ENCODE data around the gene C14orf132. TPM values are rescaled to one million over a fixed set of nuclear protein-coding genes. Genes with fewer than 3 reads are reported as not detected.

The C14orf132 gene
- total and polyA plus RNA-seq, 10 of the 15 experiments (the other 5 are each of a cell fraction or from before 2014, with no cell fraction given) = under 0.01 to 1.2 (median 0.03) TPM; not detected in 2

- Histone ChIP-seq H3K36me3 (ENCODE audit: control insufficient read depth in 2 of 2, insufficient read depth in 2 of 2, low read length in 1 of 2) (no peaks in the 10 kb centered on the region), H2AFZ (ENCODE audit: control insufficient read depth, low read depth, low read length) (peak overlapping the region; percentile 31), H3K9ac (ENCODE audit: control insufficient read depth, insufficient read depth, low read length) (no peak overlapping the region), H3K9me3 (replicated peaks; ENCODE audit: control insufficient read depth, insufficient read depth, low read length) (no peaks in the 10 kb centered on the region), H4K20me1 (ENCODE audit: control insufficient read depth, insufficient read depth) (no peaks in the 10 kb centered on the region), H3K27ac (ENCODE audit: control insufficient read depth, insufficient read depth) (no peak overlapping the region; the same call in 1 of the 2 replicates), H3K4me2 (ENCODE audit: control insufficient read depth, insufficient read depth) (no peak overlapping the region), H3K4me1 (ENCODE audit: control insufficient read depth, insufficient read depth, low read length) (peaks cover 7% of the 10 kb centered on the region), H3K4me3 (no peak overlapping the region), H3K27me3 (replicated peaks in 1 of 2; ENCODE audit: control insufficient read depth in 2 of 2, insufficient read depth in 2 of 2, low read length in 1 of 2) (peaks cover 0 to 6% of the 10 kb centered on the region in 2 experiments; a peak in 1 of 4 replicates), H3K79me2 (ENCODE audit: control insufficient read depth, insufficient read depth, low read length) (no peaks in the 10 kb centered on the region)
- ATAC-seq (peak; percentile 27), DNase-seq (ENCODE audit: low read depth, low spot score) (no peak), FAIRE-seq (no peak)
- no TSS peak for BruUV-seq (replicated peaks)
- TF ChIP-seq MLLT1 (IDR thresholded peaks at IDR 0.05) = no peak
- no peak for TF ChIP-seq IKZF1 (conservative IDR thresholded peaks at IDR 0.05)
- no peak for TF ChIP-seq RFX5 (IDR thresholded peaks at IDR 0.05; ENCODE audit: low read depth, low read length)
- no peak for TF ChIP-seq CHD2 (IDR thresholded peaks at IDR 0.05; ENCODE audit: borderline replicate concordance, low read depth, low read length)
- no peak for TF ChIP-seq ZNF207 (IDR thresholded peaks at IDR 0.05; ENCODE audit: borderline replicate concordance)
- no peak for TF ChIP-seq RAD21 (IDR thresholded peaks at IDR 0.05; ENCODE audit: insufficient read depth, low read depth, low read length)
- TF ChIP-seq ELK1 (IDR thresholded peaks at IDR 0.05; ENCODE audit: low read depth, low read length) = no peak
- ChIA-PET RAD21 (ENCODE audit: unreplicated experiment) (interaction anchor here (0.9 to 2.3 kb wide), 3 partner anchors 15 to 20 kb away, joined by 3 to 9 read pairs (median 4); no protein-coding TSS in a partner anchor), POLR2A (interaction anchor here (1.9 kb wide), 1 partner anchor 13 kb away, joined by 9 read pairs; no protein-coding TSS in a partner anchor), SMC1A (ENCODE audit: uncharacterized antibody, unreplicated experiment) (interaction anchor here (0.9 to 1.9 kb wide), 6 partner anchors 14 to 822 kb away, joined by 3 to 6 read pairs (median 4); no protein-coding TSS in a partner anchor), CTCF (interaction anchor here (0.8 to 2.4 kb wide), 3 partner anchors 14 to 20 kb away, joined by 4 to 12 read pairs (median 6); no protein-coding TSS in a partner anchor)
- WGBS (ENCODE audit: insufficient coverage, insufficient replicate concordance, low lambda C conversion rate, missing lambda C conversion rate) = 54% methylated on average over 8 of the region's 8 CpGs
- in situ Hi-C loops (cut with MboI) = no loop called here
- intact Hi-C loops (cut with micrococcal nuclease; ENCODE audit: unreplicated experiment) = no loop called here
Measured at GRCh38 chr14:96079066-96079465, 39.9 kb downstream of the C14orf132 start.
